ENCODE results near the gene POLL.

DNA sequence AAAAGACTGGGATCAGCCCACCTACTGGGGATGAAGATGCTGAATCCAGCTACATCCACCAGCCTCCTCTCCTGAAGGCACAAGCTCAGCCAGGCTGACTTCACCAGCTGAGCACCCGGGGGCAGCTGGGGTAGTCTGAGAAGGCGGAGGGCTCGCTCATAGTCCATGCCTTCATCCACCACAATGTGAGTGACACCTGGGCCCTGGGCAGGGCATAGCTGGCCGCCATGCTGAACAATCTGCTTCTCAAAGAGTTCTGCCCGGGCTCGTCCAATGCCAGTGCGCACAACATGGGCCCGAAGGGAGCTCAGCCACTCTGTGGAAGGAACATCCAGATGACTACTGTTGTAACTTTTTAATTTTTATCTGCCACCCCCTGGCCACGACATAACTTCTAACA is 2.2 kb downstream of the POLL start:
- TF ChIP-seq, protein P1, sequence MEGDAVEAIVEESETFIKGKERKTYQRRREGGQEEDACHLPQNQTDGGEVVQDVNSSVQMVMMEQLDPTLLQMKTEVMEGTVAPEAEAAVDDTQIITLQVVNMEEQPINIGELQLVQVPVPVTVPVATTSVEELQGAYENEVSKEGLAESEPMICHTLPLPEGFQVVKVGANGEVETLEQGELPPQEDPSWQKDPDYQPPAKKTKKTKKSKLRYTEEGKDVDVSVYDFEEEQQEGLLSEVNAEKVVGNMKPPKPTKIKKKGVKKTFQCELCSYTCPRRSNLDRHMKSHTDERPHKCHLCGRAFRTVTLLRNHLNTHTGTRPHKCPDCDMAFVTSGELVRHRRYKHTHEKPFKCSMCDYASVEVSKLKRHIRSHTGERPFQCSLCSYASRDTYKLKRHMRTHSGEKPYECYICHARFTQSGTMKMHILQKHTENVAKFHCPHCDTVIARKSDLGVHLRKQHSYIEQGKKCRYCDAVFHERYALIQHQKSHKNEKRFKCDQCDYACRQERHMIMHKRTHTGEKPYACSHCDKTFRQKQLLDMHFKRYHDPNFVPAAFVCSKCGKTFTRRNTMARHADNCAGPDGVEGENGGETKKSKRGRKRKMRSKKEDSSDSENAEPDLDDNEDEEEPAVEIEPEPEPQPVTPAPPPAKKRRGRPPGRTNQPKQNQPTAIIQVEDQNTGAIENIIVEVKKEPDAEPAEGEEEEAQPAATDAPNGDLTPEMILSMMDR (conservative IDR thresholded peaks at IDR 0.05; ENCODE audit: low read depth in 2 of 2): no peak
- TF ChIP-seq CREB1 (CRISPR knock-in tag; IDR thresholded peaks at IDR 0.05; ENCODE audit: low read depth): no peak
- no peak for TF ChIP-seq POLR2AphosphoS5 (IDR thresholded peaks at IDR 0.05; ENCODE audit: low read depth)
- TF ChIP-seq, protein P2, sequence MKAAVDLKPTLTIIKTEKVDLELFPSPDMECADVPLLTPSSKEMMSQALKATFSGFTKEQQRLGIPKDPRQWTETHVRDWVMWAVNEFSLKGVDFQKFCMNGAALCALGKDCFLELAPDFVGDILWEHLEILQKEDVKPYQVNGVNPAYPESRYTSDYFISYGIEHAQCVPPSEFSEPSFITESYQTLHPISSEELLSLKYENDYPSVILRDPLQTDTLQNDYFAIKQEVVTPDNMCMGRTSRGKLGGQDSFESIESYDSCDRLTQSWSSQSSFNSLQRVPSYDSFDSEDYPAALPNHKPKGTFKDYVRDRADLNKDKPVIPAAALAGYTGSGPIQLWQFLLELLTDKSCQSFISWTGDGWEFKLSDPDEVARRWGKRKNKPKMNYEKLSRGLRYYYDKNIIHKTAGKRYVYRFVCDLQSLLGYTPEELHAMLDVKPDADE (IDR thresholded peaks at IDR 0.05): no peak
- TF ChIP-seq JUNB (IDR thresholded peaks at IDR 0.05; ENCODE audit: unreplicated experiment): no peak
- TF ChIP-seq, protein P3, sequence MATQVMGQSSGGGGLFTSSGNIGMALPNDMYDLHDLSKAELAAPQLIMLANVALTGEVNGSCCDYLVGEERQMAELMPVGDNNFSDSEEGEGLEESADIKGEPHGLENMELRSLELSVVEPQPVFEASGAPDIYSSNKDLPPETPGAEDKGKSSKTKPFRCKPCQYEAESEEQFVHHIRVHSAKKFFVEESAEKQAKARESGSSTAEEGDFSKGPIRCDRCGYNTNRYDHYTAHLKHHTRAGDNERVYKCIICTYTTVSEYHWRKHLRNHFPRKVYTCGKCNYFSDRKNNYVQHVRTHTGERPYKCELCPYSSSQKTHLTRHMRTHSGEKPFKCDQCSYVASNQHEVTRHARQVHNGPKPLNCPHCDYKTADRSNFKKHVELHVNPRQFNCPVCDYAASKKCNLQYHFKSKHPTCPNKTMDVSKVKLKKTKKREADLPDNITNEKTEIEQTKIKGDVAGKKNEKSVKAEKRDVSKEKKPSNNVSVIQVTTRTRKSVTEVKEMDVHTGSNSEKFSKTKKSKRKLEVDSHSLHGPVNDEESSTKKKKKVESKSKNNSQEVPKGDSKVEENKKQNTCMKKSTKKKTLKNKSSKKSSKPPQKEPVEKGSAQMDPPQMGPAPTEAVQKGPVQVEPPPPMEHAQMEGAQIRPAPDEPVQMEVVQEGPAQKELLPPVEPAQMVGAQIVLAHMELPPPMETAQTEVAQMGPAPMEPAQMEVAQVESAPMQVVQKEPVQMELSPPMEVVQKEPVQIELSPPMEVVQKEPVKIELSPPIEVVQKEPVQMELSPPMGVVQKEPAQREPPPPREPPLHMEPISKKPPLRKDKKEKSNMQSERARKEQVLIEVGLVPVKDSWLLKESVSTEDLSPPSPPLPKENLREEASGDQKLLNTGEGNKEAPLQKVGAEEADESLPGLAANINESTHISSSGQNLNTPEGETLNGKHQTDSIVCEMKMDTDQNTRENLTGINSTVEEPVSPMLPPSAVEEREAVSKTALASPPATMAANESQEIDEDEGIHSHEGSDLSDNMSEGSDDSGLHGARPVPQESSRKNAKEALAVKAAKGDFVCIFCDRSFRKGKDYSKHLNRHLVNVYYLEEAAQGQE (IDR thresholded peaks at IDR 0.05; ENCODE audit: unreplicated experiment): no peak
- TF ChIP-seq EZH2 (IDR thresholded peaks at IDR 0.05; ENCODE audit: low read depth, unreplicated experiment): no peak
- no peak for TF ChIP-seq EZH2phosphoT487 (IDR thresholded peaks at IDR 0.05; ENCODE audit: unreplicated experiment)
- TF ChIP-seq STAT1 (IDR thresholded peaks at IDR 0.05; ENCODE audit: unreplicated experiment): no peak
- no peak for TF ChIP-seq NANOG (IDR thresholded peaks at IDR 0.05; ENCODE audit: borderline replicate concordance)
- TF ChIP-seq ZNF114 (CRISPR knock-in tag; IDR thresholded peaks at IDR 0.05): no peak
- no peak for TF ChIP-seq ZNF331 (CRISPR knock-in tag; IDR thresholded peaks at IDR 0.05; ENCODE audit: low read depth)
- TF ChIP-seq, protein P4, sequence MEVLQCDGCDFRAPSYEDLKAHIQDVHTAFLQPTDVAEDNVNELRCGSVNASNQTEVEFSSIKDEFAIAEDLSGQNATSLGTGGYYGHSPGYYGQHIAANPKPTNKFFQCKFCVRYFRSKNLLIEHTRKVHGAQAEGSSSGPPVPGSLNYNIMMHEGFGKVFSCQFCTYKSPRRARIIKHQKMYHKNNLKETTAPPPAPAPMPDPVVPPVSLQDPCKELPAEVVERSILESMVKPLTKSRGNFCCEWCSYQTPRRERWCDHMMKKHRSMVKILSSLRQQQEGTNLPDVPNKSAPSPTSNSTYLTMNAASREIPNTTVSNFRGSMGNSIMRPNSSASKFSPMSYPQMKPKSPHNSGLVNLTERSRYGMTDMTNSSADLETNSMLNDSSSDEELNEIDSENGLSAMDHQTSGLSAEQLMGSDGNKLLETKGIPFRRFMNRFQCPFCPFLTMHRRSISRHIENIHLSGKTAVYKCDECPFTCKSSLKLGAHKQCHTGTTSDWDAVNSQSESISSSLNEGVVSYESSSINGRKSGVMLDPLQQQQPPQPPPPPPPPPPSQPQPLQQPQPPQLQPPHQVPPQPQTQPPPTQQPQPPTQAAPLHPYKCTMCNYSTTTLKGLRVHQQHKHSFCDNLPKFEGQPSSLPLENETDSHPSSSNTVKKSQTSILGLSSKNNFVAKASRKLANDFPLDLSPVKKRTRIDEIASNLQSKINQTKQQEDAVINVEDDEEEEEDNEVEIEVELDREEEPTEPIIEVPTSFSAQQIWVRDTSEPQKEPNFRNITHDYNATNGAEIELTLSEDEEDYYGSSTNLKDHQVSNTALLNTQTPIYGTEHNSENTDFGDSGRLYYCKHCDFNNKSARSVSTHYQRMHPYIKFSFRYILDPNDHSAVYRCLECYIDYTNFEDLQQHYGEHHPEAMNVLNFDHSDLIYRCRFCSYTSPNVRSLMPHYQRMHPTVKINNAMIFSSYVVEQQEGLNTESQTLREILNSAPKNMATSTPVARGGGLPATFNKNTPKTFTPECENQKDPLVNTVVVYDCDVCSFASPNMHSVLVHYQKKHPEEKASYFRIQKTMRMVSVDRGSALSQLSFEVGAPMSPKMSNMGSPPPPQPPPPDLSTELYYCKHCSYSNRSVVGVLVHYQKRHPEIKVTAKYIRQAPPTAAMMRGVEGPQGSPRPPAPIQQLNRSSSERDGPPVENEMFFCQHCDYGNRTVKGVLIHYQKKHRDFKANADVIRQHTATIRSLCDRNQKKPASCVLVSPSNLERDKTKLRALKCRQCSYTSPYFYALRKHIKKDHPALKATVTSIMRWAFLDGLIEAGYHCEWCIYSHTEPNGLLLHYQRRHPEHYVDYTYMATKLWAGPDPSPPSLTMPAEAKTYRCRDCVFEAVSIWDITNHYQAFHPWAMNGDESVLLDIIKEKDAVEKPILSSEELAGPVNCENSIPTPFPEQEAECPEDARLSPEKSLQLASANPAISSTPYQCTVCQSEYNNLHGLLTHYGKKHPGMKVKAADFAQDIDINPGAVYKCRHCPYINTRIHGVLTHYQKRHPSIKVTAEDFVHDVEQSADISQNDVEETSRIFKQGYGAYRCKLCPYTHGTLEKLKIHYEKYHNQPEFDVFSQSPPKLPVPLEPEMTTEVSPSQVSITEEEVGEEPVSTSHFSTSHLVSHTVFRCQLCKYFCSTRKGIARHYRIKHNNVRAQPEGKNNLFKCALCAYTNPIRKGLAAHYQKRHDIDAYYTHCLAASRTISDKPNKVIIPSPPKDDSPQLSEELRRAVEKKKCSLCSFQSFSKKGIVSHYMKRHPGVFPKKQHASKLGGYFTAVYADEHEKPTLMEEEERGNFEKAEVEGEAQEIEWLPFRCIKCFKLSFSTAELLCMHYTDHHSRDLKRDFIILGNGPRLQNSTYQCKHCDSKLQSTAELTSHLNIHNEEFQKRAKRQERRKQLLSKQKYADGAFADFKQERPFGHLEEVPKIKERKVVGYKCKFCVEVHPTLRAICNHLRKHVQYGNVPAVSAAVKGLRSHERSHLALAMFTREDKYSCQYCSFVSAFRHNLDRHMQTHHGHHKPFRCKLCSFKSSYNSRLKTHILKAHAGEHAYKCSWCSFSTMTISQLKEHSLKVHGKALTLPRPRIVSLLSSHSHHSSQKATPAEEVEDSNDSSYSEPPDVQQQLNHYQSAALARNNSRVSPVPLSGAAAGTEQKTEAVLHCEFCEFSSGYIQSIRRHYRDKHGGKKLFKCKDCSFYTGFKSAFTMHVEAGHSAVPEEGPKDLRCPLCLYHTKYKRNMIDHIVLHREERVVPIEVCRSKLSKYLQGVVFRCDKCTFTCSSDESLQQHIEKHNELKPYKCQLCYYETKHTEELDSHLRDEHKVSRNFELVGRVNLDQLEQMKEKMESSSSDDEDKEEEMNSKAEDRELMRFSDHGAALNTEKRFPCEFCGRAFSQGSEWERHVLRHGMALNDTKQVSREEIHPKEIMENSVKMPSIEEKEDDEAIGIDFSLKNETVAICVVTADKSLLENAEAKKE (CRISPR knock-in tag; IDR thresholded peaks at IDR 0.05): no peak

Measured in GM23338 (cell line).